GM18502 (cell line): Measurements from ENCODE around the gene CENPP.

Source experiments
- ATAC-seq: cut with Tn5 transposase; IDR thresholded peaks from one replicate; pipeline ENCODE4 v1.9.1; 2021; ENCODE audit warnings: mild to moderate bottlenecking; ENCODE audit not compliant: unreplicated experiment, poor library complexity

Gene CENPP

GRCh38 chr9:92325269-92325990, at the start of gene CENPP, which contains the start of gene NOL8:
CENPP (plus strand) TSS chr9:92325953.
NOL8 (minus strand) TSS chr9:92325350; CDS start chr9:92324161, 1,189 bp downstream.
- peak; percentile 94 for ATAC-seq

GRCh38 chr9:92276331-92277032, 49.3 kb upstream of the CENPP start:
- no peak for ATAC-seq

GRCh38 chr9:92278110-92278509, 47.6 kb upstream of the CENPP start:
- no peak for ATAC-seq

GRCh38 chr9:92279302-92279701, 46.5 kb upstream of the CENPP start:
- ATAC-seq: no peak

- ATAC-seq: no peak
Measured at GRCh38 chr9:92289708-92290390, 35.9 kb upstream of the CENPP start.

- no peak for ATAC-seq
Measured at GRCh38 chr9:92290785-92291429, 34.8 kb upstream of the CENPP start.

- ATAC-seq: no peak
Measured at GRCh38 chr9:92291577-92291976, 34.2 kb upstream of the CENPP start.

GRCh38 chr9:92292338-92293074, 33.2 kb upstream of the CENPP start:
- no peak for ATAC-seq

GRCh38 chr9:92293075-92293354, 32.7 kb upstream of the CENPP start:
- ATAC-seq: no peak

- ATAC-seq: peak; percentile 96
Measured at GRCh38 chr9:92293452-92294296, 32.1 kb upstream of the CENPP start, which contains the start of gene IARS1. IARS1 (minus strand) TSS chr9:92293697; CDS start chr9:92289419, 4,278 bp downstream.

- no peak for ATAC-seq
Measured at GRCh38 chr9:92294297-92294676, 31.5 kb upstream of the CENPP start.

- ATAC-seq: no peak
Measured at GRCh38 chr9:92295240-92295790, 30.4 kb upstream of the CENPP start.

GRCh38 chr9:92295827-92296258, 29.9 kb upstream of the CENPP start:
- ATAC-seq: no peak

GRCh38 chr9:92297611-92298010, 28.1 kb upstream of the CENPP start:
- no peak for ATAC-seq

GRCh38 chr9:92298036-92298435, 27.7 kb upstream of the CENPP start:
- no peak for ATAC-seq

GRCh38 chr9:92299116-92299515, 26.6 kb upstream of the CENPP start:
- no peak for ATAC-seq

GRCh38 chr9:92300936-92301335, 24.8 kb upstream of the CENPP start:
- ATAC-seq: no peak

GRCh38 chr9:92308893-92309292, 16.9 kb upstream of the CENPP start:
- no peak for ATAC-seq

GRCh38 chr9:92310562-92310961, 15.2 kb upstream of the CENPP start:
- ATAC-seq: no peak
